ENCODE data around the gene AP3B1. TPM values are rescaled to one million over a fixed set of nuclear protein-coding genes. Genes with fewer than 3 reads are reported as not detected.

Gene AP3B1
- total RNA-seq, 2 experiments from 2014 or later, result 32.5 to 39.5 TPM

DNA sequence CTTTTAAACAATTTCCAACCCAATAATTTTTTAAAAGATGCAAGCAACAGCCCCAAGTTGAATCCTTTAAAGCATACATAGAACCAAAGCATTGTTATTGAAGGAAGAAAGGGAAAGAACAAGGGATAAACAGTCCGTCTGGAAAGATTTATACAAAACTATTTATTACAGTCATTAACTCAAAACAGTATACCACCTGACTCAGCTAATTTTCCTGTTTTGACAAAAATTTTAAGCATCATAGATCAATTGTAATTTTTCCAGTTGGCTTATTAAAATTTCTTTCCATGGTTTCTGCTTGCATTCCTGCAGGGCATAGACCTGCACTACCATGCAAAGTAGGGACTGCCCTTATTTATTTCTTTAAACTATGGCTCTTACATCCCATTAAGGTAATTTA is 29.9 kb downstream of the AP3B1 start:
- BruUV-seq (replicated peaks), result no TSS peak
- intact Hi-C loops (cut with micrococcal nuclease; ENCODE audit: unreplicated experiment), result no loop called here

GRCh38 chr5:78260771-78261170 is 33.7 kb downstream of the AP3B1 start:
- H3K27ac ChIP-seq (ENCODE audit: low read depth, low read length, poor library complexity, severe bottlenecking), result no peak overlapping the region
- POLR2A ChIA-PET, result no interaction called here
- H4K20me1 ChIP-seq (ENCODE audit: insufficient read depth, low read length), result no peaks in the 10 kb centered on the region
- no peaks in the 10 kb centered on the region for H3K9me2 ChIP-seq (ENCODE audit: insufficient read depth, low read length)
- H3K4me2 ChIP-seq (ENCODE audit: low read length), result no peak overlapping the region
- TF ChIP-seq, protein P1, sequence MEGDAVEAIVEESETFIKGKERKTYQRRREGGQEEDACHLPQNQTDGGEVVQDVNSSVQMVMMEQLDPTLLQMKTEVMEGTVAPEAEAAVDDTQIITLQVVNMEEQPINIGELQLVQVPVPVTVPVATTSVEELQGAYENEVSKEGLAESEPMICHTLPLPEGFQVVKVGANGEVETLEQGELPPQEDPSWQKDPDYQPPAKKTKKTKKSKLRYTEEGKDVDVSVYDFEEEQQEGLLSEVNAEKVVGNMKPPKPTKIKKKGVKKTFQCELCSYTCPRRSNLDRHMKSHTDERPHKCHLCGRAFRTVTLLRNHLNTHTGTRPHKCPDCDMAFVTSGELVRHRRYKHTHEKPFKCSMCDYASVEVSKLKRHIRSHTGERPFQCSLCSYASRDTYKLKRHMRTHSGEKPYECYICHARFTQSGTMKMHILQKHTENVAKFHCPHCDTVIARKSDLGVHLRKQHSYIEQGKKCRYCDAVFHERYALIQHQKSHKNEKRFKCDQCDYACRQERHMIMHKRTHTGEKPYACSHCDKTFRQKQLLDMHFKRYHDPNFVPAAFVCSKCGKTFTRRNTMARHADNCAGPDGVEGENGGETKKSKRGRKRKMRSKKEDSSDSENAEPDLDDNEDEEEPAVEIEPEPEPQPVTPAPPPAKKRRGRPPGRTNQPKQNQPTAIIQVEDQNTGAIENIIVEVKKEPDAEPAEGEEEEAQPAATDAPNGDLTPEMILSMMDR (conservative IDR thresholded peaks at IDR 0.05; ENCODE audit: low read length), result no peak
- TF ChIP-seq EZH2phosphoT487 (IDR thresholded peaks at IDR 0.05; ENCODE audit: borderline replicate concordance, low read depth, low read length), result no peak
- peaks cover 29% of the 10 kb centered on the region for H3K36me3 ChIP-seq (ENCODE audit: insufficient read depth, low read length)
- DNase-seq (ENCODE audit: low spot score), result no peak
- no peak overlapping the region for H3K4me3 ChIP-seq (ENCODE audit: low read depth, low read length, poor library complexity, severe bottlenecking)
- H3K79me2 ChIP-seq (ENCODE audit: insufficient read depth, low read depth, low read length), result peaks cover 5% of the 10 kb centered on the region; the same call in 1 of the 2 replicates
- no peaks in the 10 kb centered on the region for H3K4me1 ChIP-seq (ENCODE audit: insufficient read depth, low read length, poor library complexity, severe bottlenecking)
- CTCF ChIA-PET (ENCODE audit: unreplicated experiment), result no interaction called here
- no peaks in the 10 kb centered on the region for H3K9me3 ChIP-seq (ENCODE audit: low read length)
- intact Hi-C loops (cut with micrococcal nuclease; ENCODE audit: unreplicated experiment), result no loop called here
- no peak overlapping the region for H2AFZ ChIP-seq (ENCODE audit: low read length)
- no TSS peak for BruUV-seq (replicated peaks)

More for the DNA sequence above, 29.9 kb downstream of the AP3B1 start:
- TF ChIP-seq EZH2phosphoT487 (IDR thresholded peaks at IDR 0.05; ENCODE audit: borderline replicate concordance, low read depth, low read length), result no peak
- TF ChIP-seq, protein P1 (conservative IDR thresholded peaks at IDR 0.05; ENCODE audit: low read length), result no peak
- Histone ChIP-seq H3K9me2 (ENCODE audit: insufficient read depth, low read length) (no peaks in the 10 kb centered on the region), H3K27ac (ENCODE audit: low read depth, low read length, poor library complexity, severe bottlenecking) (no peak overlapping the region), H3K4me3 (ENCODE audit: low read depth, low read length, poor library complexity, severe bottlenecking) (no peak overlapping the region), H4K20me1 (ENCODE audit: insufficient read depth, low read length) (peaks cover 19% of the 10 kb centered on the region), H3K4me1 (ENCODE audit: insufficient read depth, low read length, poor library complexity, severe bottlenecking) (peaks cover 10% of the 10 kb centered on the region), H3K36me3 (ENCODE audit: insufficient read depth, low read length) (peaks cover 34% of the 10 kb centered on the region), H2AFZ (ENCODE audit: low read length) (no peak overlapping the region), H3K9me3 (ENCODE audit: low read length) (no peaks in the 10 kb centered on the region), H3K4me2 (ENCODE audit: low read length) (no peak overlapping the region), H3K79me2 (ENCODE audit: insufficient read depth, low read depth, low read length) (peaks cover 16% of the 10 kb centered on the region; the same call in 1 of the 2 replicates)
- ChIA-PET CTCF (ENCODE audit: unreplicated experiment) (no interaction called here), POLR2A (interaction anchor here (0.6 kb wide), 1 partner anchor 1476 kb away, joined by 5 read pairs; no protein-coding TSS in a partner anchor)
- DNase-seq (ENCODE audit: low spot score), result no peak

DNA sequence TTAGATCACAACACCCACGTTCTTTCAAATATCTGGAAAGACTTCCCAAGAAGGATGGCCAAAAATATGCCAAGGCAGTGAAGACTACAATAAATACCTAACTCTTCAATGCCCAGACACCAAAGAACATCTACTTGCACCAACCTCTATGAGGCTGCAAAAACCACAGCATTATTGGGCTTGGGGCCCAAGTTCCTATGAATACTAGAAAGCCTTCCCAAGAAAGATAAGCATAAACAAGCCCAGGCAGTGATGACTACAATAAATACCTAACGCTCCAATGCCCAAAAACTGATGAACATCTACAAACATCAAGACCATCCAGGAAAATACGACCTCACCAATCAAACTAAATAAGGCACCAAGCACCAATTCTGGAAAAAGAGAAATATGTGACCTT is 41.3 kb downstream of the AP3B1 start:
- intact Hi-C loops (cut with micrococcal nuclease; ENCODE audit: unreplicated experiment), result no loop called here
- H3K9me2 ChIP-seq (ENCODE audit: insufficient read depth, low read length), result no peaks in the 10 kb centered on the region
- CTCF ChIA-PET (ENCODE audit: unreplicated experiment), result no interaction called here
- peaks cover 5% of the 10 kb centered on the region; the same call in 1 of the 2 replicates for H3K79me2 ChIP-seq (ENCODE audit: insufficient read depth, low read depth, low read length)
- H3K36me3 ChIP-seq (ENCODE audit: insufficient read depth, low read length), result peaks cover 18% of the 10 kb centered on the region
- POLR2A ChIA-PET, result no interaction called here
- H3K4me1 ChIP-seq (ENCODE audit: insufficient read depth, low read length, poor library complexity, severe bottlenecking), result no peaks in the 10 kb centered on the region
- H3K4me2 ChIP-seq (ENCODE audit: low read length), result no peak overlapping the region
- BruUV-seq (replicated peaks), result no TSS peak
- no peaks in the 10 kb centered on the region for H4K20me1 ChIP-seq (ENCODE audit: insufficient read depth, low read length)
- no peak for TF ChIP-seq EZH2phosphoT487 (IDR thresholded peaks at IDR 0.05; ENCODE audit: borderline replicate concordance, low read depth, low read length)
- TF ChIP-seq, protein P1 (conservative IDR thresholded peaks at IDR 0.05; ENCODE audit: low read length), result no peak
- H3K27ac ChIP-seq (ENCODE audit: low read depth, low read length, poor library complexity, severe bottlenecking), result no peak overlapping the region
- no peak for DNase-seq (ENCODE audit: low spot score)
- H2AFZ ChIP-seq (ENCODE audit: low read length), result no peak overlapping the region
- H3K9me3 ChIP-seq (ENCODE audit: low read length), result 0 out of 2 replicates have a peak, but pooled peaks cover 7% of the 10 kb centered on the region
- H3K4me3 ChIP-seq (ENCODE audit: low read depth, low read length, poor library complexity, severe bottlenecking), result no peak overlapping the region

Data from OCI-LY7 (cell line).